GM12878 (cell line): Measurements from ENCODE around the gene RAPGEF4. TPM values are rescaled to one million over a fixed set of nuclear protein-coding genes. Genes with fewer than 3 reads are reported as not detected.

Experiments used
- ATAC-seq: fragments of 200-7000 bp; cut with Tn5 transposase; 3 replicates; pipeline ENCODE4 v1.9.1; 2020; ENCODE audit warnings: mild to moderate bottlenecking, moderate library complexity
- BruUV-seq: library from RNA; stranded (reverse); fragments of 400-500 nt; replicated peaks from 2 replicates; lab custom pipeline; 2021; lab: Mats Ljungman, UMichigan
- CTCF ChIA-PET: fragments of 300-600 bp; sonication (Branson Sonifier 250); formaldehyde crosslinking; extraction: SDS; loops from one replicate; lab custom pipeline; 2021; ENCODE audit warnings: inconsistent platforms; lab: Yijun Ruan, JAX
- POLR2A ChIA-PET: fragments of 350-600 bp; formaldehyde crosslinking; extraction: SDS; loops from one replicate; lab custom pipeline; 2021; ENCODE audit warnings: inconsistent platforms; lab: Charles Lee
- RAD21 ChIA-PET: fragments of 300-600 bp; sonication (Branson Sonifier 250); formaldehyde crosslinking; loops from one replicate; lab custom pipeline; 2023; ENCODE audit warnings: antibody characterized with exemption; ENCODE audit not compliant: unreplicated experiment; lab: Charles Lee
- SMC1A ChIA-PET: fragments of 300-600 bp; sonication (Branson Sonifier 250); formaldehyde crosslinking; loops from one replicate; lab custom pipeline; 2023; ENCODE audit not compliant: unreplicated experiment, uncharacterized antibody; lab: Charles Lee
- DNase-seq: peaks from one replicate; pipeline ENCODE4 v3.0.0-alpha.2; 2011; ENCODE audit warnings: low read depth, low spot score
- FAIRE-seq: peaks from 3 replicates; lab custom pipeline; 2011; peaks lifted over from hg19 to GRCh38; lab: Jason Lieb, UNC
- H2AFZ ChIP-seq: 2 replicates; pipeline ENCODE4 v1.6.0; 2011; ENCODE audit warnings: low read depth, low read length, control low read depth; ENCODE audit not compliant: control insufficient read depth
- H3K27ac ChIP-seq: 2 replicates; pipeline ENCODE4 v1.5.1; 2011; ENCODE audit warnings: control low read depth; ENCODE audit not compliant: control insufficient read depth, insufficient read depth
- H3K27me3 ChIP-seq, 2 experiments: replicated peaks in 1 of 2; 2 replicates each; pipeline versions ENCODE4 v1.6.0 to v1.6.1; 2011; ENCODE audit warnings: low read length in 1 of 2; ENCODE audit not compliant: control insufficient read depth in 2 of 2, insufficient read depth in 2 of 2
- H3K36me3 ChIP-seq, 2 experiments: 2 replicates each; pipeline ENCODE4 v1.5.1; 2011; ENCODE audit warnings: low read length in 1 of 2; ENCODE audit not compliant: control insufficient read depth in 2 of 2, insufficient read depth in 2 of 2
- H3K4me1 ChIP-seq: 2 replicates; pipeline ENCODE4 v1.6.1; 2011; ENCODE audit warnings: mild to moderate bottlenecking, low read length, moderate library complexity, mixed read lengths; ENCODE audit not compliant: control insufficient read depth, insufficient read depth
- H3K4me2 ChIP-seq: 2 replicates; pipeline ENCODE4 v1.6.0; 2011; ENCODE audit warnings: control low read depth; ENCODE audit not compliant: control insufficient read depth, insufficient read depth
- H3K4me3 ChIP-seq: fragments of 200-600 bp; sonication (generic); 2 replicates; pipeline ENCODE4 v1.5.1; 2016
- H3K79me2 ChIP-seq: 2 replicates; pipeline ENCODE4 v1.6.0; 2011; ENCODE audit warnings: low read length; ENCODE audit not compliant: control insufficient read depth, insufficient read depth
- H3K9ac ChIP-seq: 2 replicates; pipeline ENCODE4 v1.8.0; 2011; ENCODE audit warnings: low read length, control low read depth, mixed read lengths; ENCODE audit not compliant: control insufficient read depth, insufficient read depth
- H3K9me3 ChIP-seq: replicated peaks from 3 replicates; pipeline ENCODE4 v1.5.1; 2011; ENCODE audit warnings: mild to moderate bottlenecking, low read length; ENCODE audit not compliant: control insufficient read depth, insufficient read depth
- H4K20me1 ChIP-seq: 2 replicates; pipeline ENCODE4 v1.6.0; 2011; ENCODE audit not compliant: control insufficient read depth, insufficient read depth
- GATAD2B ChIP-seq: fragments of 450-650 bp; conservative IDR thresholded peaks from 2 replicates; pipeline ENCODE4 v1.6.1; 2017; ENCODE audit warnings: low read depth, mild to moderate bottlenecking, moderate library complexity
- MLLT1 ChIP-seq: fragments of 450-650 bp; IDR thresholded peaks from 2 replicates; pipeline ENCODE4 v1.6.1; 2016; ENCODE audit warnings: mild to moderate bottlenecking
- NFYB ChIP-seq: IDR thresholded peaks from 2 replicates; pipeline ENCODE4 v1.6.1; 2011; ENCODE audit warnings: low read depth, mild to moderate bottlenecking, low read length, improper control_type of control experiment, moderate library complexity; ENCODE audit not compliant: insufficient read depth
- PAX5 ChIP-seq: IDR thresholded peaks from 2 replicates; pipeline ENCODE4 v1.6.1; 2011; ENCODE audit warnings: low read depth, low read length, borderline replicate concordance
- SP1 ChIP-seq: IDR thresholded peaks from one replicate; pipeline ENCODE4 v1.6.1; 2011; ENCODE audit warnings: low read depth, low read length
- ZBTB11 ChIP-seq: fragments of 450-650 bp; formaldehyde crosslinking; IDR thresholded peaks from 2 replicates; pipeline ENCODE4 v1.5.0; 2022; ENCODE audit warnings: mild to moderate bottlenecking, missing genetic modification characterization
- WGBS: methylation state at CpG from one replicate; pipeline ENCODE4 v1.1.6; 2016; ENCODE audit warnings: low lambda C conversion rate; ENCODE audit not compliant: insufficient replicate concordance, insufficient coverage; ENCODE audit errors: missing lambda C conversion rate; 5-methylcytosine and 5-hydroxymethylcytosine counted together
- in situ Hi-C: fragments of 300-500 bp; cut with MboI; formaldehyde crosslinking; loops from 9 replicates; pipeline ENCODE4 v1.14.3; 2018; ENCODE audit warnings: mixed read lengths
- intact Hi-C: fragments of 100-400 bp; cut with micrococcal nuclease; formaldehyde crosslinking; loops from one replicate; pipeline ENCODE4 v1.14.2; 2022; ENCODE audit not compliant: unreplicated experiment
- polyA plus RNA-seq, 11 experiments: library from polyadenylated mRNA; depleted of rRNA in 4 of 11; unstranded in 6 of 11; stranded (reverse) in 5 of 11; fragments of >200 nt; fragmentation: Nextera tagmentation in 4 of 11; fragmentation: Illumina TruSeq in 1 of 11; extraction: Ambion mirVana in 4 of 11; extraction: Trizol in 1 of 11; gene quantifications; 1 replicate in 1 of 11; 2 replicates in 10 of 11; pipeline versions ENCODE4 v1.2.1 to v1.2.3, GENCODE V29; 2011 to 2016; ENCODE audit warnings: inconsistent platforms in 2 of 11, missing spikeins in 2 of 11, low read depth in 1 of 11
- total RNA-seq, 4 experiments: library from RNA; depleted of rRNA in 3 of 4; stranded (reverse); fragments of >200 nt in 3 of 4; fragmentation: Illumina TruSeq in 1 of 4; extraction: Trizol in 1 of 4; gene quantifications; 2 replicates each; pipeline versions ENCODE4 v1.2.1 to v1.2.3, GENCODE V29; 2013 to 2021

The RAPGEF4 gene
- total and polyA plus RNA-seq, 10 of the 15 experiments (the other 5 are each of a cell fraction or from before 2014, with no cell fraction given) = 0.18 TPM; not detected in 8

- ChIA-PET POLR2A (no interaction called here), SMC1A (no interaction called here), CTCF (interaction anchor here (0.9 kb wide), 1 partner anchor 72 kb away, joined by 3 read pairs; no protein-coding TSS in a partner anchor), RAD21 (no interaction called here)
- no peak overlapping the region for H2AFZ ChIP-seq
- no peaks in the 10 kb centered on the region for H3K36me3 ChIP-seq
- H4K20me1 ChIP-seq = no peaks in the 10 kb centered on the region
- ATAC-seq (no peak), FAIRE-seq (no peak), DNase-seq (no peak)
- TF ChIP-seq MLLT1 (no peak), NFYB (no peak), SP1 (no peak), ZBTB11 (no peak), GATAD2B (no peak), PAX5 (no peak)
- intact Hi-C loops = loop anchor here (10.0 kb wide), 1 partner anchor 224 kb away; no protein-coding TSS in a partner anchor
- H3K9ac ChIP-seq = no peak overlapping the region
- no peaks in the 10 kb centered on the region for H3K79me2 ChIP-seq
- H3K9me3 ChIP-seq = no peaks in the 10 kb centered on the region
- no peak overlapping the region for H3K4me2 ChIP-seq
- WGBS = 29% methylated on average over 5 of the region's 5 CpGs
- no peak overlapping the region for H3K4me3 ChIP-seq
- in situ Hi-C loops = loop anchor here (25.0 kb wide), 1 partner anchor 127 kb away; no protein-coding TSS in a partner anchor
- H3K27me3 ChIP-seq = no peaks in the 10 kb centered on the region; a peak in 1 of 4 replicates
- no peaks in the 10 kb centered on the region for H3K4me1 ChIP-seq
- H3K27ac ChIP-seq = no peak overlapping the region
- no TSS peak for BruUV-seq
Observed at GRCh38 chr2:172938713-172939375, 203.2 kb downstream of the RAPGEF4 start.
